Measurements from ENCODE around the gene CPEB4. TPM values are rescaled to one million over a fixed set of nuclear protein-coding genes. Genes with fewer than 3 reads are reported as not detected.

CPEB4 gene
- total and polyA plus RNA-seq, 2 experiments from 2014 or later = 6.2 to 11.6 TPM

GRCh38 chr5:174000076-174000475 lies 111.9 kb downstream of the CPEB4 start:
- in situ Hi-C loops (cut with MboI) = no loop called here
- no peak overlapping the region for H3K4me3 ChIP-seq
- H3K4me2 ChIP-seq (ENCODE audit: unreplicated experiment) = no peak overlapping the region
- H3K27me3 ChIP-seq (replicated peaks; ENCODE audit: insufficient read depth) = peaks cover 12% of the 10 kb centered on the region; the same call in 1 of the 2 replicates
- no peaks in the 10 kb centered on the region for H3K9me2 ChIP-seq (ENCODE audit: insufficient read depth)
- H3K4me1 ChIP-seq (ENCODE audit: insufficient read depth) = no peaks in the 10 kb centered on the region
- no peaks in the 10 kb centered on the region for H3K79me2 ChIP-seq (ENCODE audit: insufficient read depth)
- no peaks in the 10 kb centered on the region for H3K36me3 ChIP-seq (ENCODE audit: low read depth)
- no peaks in the 10 kb centered on the region for H3F3A ChIP-seq (ENCODE audit: insufficient read depth)
- H3K9me3 ChIP-seq (ENCODE audit: low read depth) = no peaks in the 10 kb centered on the region
- H2AFZ ChIP-seq = no peak overlapping the region
- 40 to 49% methylated on average over 4 of the region's 4 CpGs for WGBS, 2 experiments (ENCODE audit: low coverage in 1 of 2, low lambda C conversion rate in 2 of 2, missing lambda C conversion rate in 2 of 2)
- TF ChIP-seq EZH2 (IDR thresholded peaks at IDR 0.05; ENCODE audit: insufficient read depth, poor library complexity, severe bottlenecking) (no peak), EZH2phosphoT487 (IDR thresholded peaks at IDR 0.05; ENCODE audit: insufficient read depth, low read depth) (no peak)
- H4K20me1 ChIP-seq (ENCODE audit: insufficient read depth) = no peaks in the 10 kb centered on the region
- no peak overlapping the region for H3K27ac ChIP-seq
- peak; percentile 10 for DNase-seq
- no peak overlapping the region for H3K9ac ChIP-seq

- H3K4me2 ChIP-seq (ENCODE audit: unreplicated experiment) = no peak overlapping the region
- H3K27me3 ChIP-seq (replicated peaks; ENCODE audit: insufficient read depth) = peaks cover 17% of the 10 kb centered on the region; the same call in 1 of the 2 replicates
- H3K4me3 ChIP-seq = no peak overlapping the region
- H3K36me3 ChIP-seq (ENCODE audit: low read depth) = no peaks in the 10 kb centered on the region
- no peaks in the 10 kb centered on the region for H4K20me1 ChIP-seq (ENCODE audit: insufficient read depth)
- no peak overlapping the region for H3K9ac ChIP-seq
- no peaks in the 10 kb centered on the region for H3K4me1 ChIP-seq (ENCODE audit: insufficient read depth)
- H3K9me2 ChIP-seq (ENCODE audit: insufficient read depth) = no peaks in the 10 kb centered on the region
- TF ChIP-seq EZH2phosphoT487 (IDR thresholded peaks at IDR 0.05; ENCODE audit: insufficient read depth, low read depth) = no peak
- TF ChIP-seq EZH2 (IDR thresholded peaks at IDR 0.05; ENCODE audit: insufficient read depth, poor library complexity, severe bottlenecking) = no peak
- H3K79me2 ChIP-seq (ENCODE audit: insufficient read depth) = no peaks in the 10 kb centered on the region
- H3K9me3 ChIP-seq (ENCODE audit: low read depth) = no peaks in the 10 kb centered on the region
- no peak for DNase-seq
- H3K27ac ChIP-seq = no peak overlapping the region
- in situ Hi-C loops (cut with MboI) = no loop called here
- no peaks in the 10 kb centered on the region for H3F3A ChIP-seq (ENCODE audit: insufficient read depth)
- no peak overlapping the region for H2AFZ ChIP-seq
Measured at GRCh38 chr5:174003795-174004194, 115.6 kb downstream of the CPEB4 start.

- Histone ChIP-seq H4K20me1 (ENCODE audit: insufficient read depth) (no peaks in the 10 kb centered on the region), H3K79me2 (ENCODE audit: insufficient read depth) (no peaks in the 10 kb centered on the region), H3K27me3 (replicated peaks; ENCODE audit: insufficient read depth) (peaks cover 7% of the 10 kb centered on the region; the same call in 1 of the 2 replicates), H3K9me2 (ENCODE audit: insufficient read depth) (no peaks in the 10 kb centered on the region), H2AFZ (no peak overlapping the region), H3K9ac (no peak overlapping the region), H3K9me3 (ENCODE audit: low read depth) (no peaks in the 10 kb centered on the region), H3K27ac (no peak overlapping the region), H3K4me1 (ENCODE audit: insufficient read depth) (no peaks in the 10 kb centered on the region), H3F3A (ENCODE audit: insufficient read depth) (no peaks in the 10 kb centered on the region), H3K36me3 (ENCODE audit: low read depth) (no peaks in the 10 kb centered on the region), H3K4me3 (no peak overlapping the region), H3K4me2 (ENCODE audit: unreplicated experiment) (no peak overlapping the region)
- WGBS, 2 experiments (ENCODE audit: low coverage in 1 of 2, low lambda C conversion rate in 2 of 2, missing lambda C conversion rate in 2 of 2) = 49 to 58% methylated on average over 5 of the region's 5 CpGs
- in situ Hi-C loops (cut with MboI) = no loop called here
- TF ChIP-seq EZH2 (IDR thresholded peaks at IDR 0.05; ENCODE audit: insufficient read depth, poor library complexity, severe bottlenecking) (no peak), EZH2phosphoT487 (IDR thresholded peaks at IDR 0.05; ENCODE audit: insufficient read depth, low read depth) (no peak)
- DNase-seq = no peak
Measured at GRCh38 chr5:174008922-174009321, 120.8 kb downstream of the CPEB4 start.

GRCh38 chr5:174010365-174010764 lies 122.2 kb downstream of the CPEB4 start:
- Histone ChIP-seq H2AFZ (no peak overlapping the region), H3K9me2 (ENCODE audit: insufficient read depth) (no peaks in the 10 kb centered on the region), H3K36me3 (ENCODE audit: low read depth) (no peaks in the 10 kb centered on the region), H4K20me1 (ENCODE audit: insufficient read depth) (no peaks in the 10 kb centered on the region), H3K27ac (no peak overlapping the region), H3K27me3 (replicated peaks; ENCODE audit: insufficient read depth) (peaks cover 6% of the 10 kb centered on the region; the same call in 1 of the 2 replicates), H3F3A (ENCODE audit: insufficient read depth) (no peaks in the 10 kb centered on the region), H3K4me3 (no peak overlapping the region), H3K9me3 (ENCODE audit: low read depth) (no peaks in the 10 kb centered on the region), H3K79me2 (ENCODE audit: insufficient read depth) (no peaks in the 10 kb centered on the region), H3K9ac (no peak overlapping the region), H3K4me1 (ENCODE audit: insufficient read depth) (no peaks in the 10 kb centered on the region), H3K4me2 (ENCODE audit: unreplicated experiment) (no peak overlapping the region)
- in situ Hi-C loops (cut with MboI) = no loop called here
- TF ChIP-seq EZH2 (IDR thresholded peaks at IDR 0.05; ENCODE audit: insufficient read depth, poor library complexity, severe bottlenecking) (no peak), EZH2phosphoT487 (IDR thresholded peaks at IDR 0.05; ENCODE audit: insufficient read depth, low read depth) (no peak)
- 6 to 16% methylated on average over 1 of the region's 1 CpG for WGBS, 2 experiments (ENCODE audit: low coverage in 1 of 2, low lambda C conversion rate in 2 of 2, missing lambda C conversion rate in 2 of 2)
- DNase-seq = no peak

- no peaks in the 10 kb centered on the region for H3F3A ChIP-seq (ENCODE audit: insufficient read depth)
- in situ Hi-C loops (cut with MboI) = no loop called here
- DNase-seq = no peak
- H3K9me3 ChIP-seq (ENCODE audit: low read depth) = no peaks in the 10 kb centered on the region
- 13 to 20% methylated on average over 3 of the region's 3 CpGs for WGBS, 2 experiments (ENCODE audit: low coverage in 1 of 2, low lambda C conversion rate in 2 of 2, missing lambda C conversion rate in 2 of 2)
- no peak overlapping the region for H3K4me3 ChIP-seq
- H3K4me2 ChIP-seq (ENCODE audit: unreplicated experiment) = no peak overlapping the region
- TF ChIP-seq EZH2 (IDR thresholded peaks at IDR 0.05; ENCODE audit: insufficient read depth, poor library complexity, severe bottlenecking) (no peak), EZH2phosphoT487 (IDR thresholded peaks at IDR 0.05; ENCODE audit: insufficient read depth, low read depth) (no peak)
- no peaks in the 10 kb centered on the region for H3K27me3 ChIP-seq (replicated peaks; ENCODE audit: insufficient read depth)
- no peaks in the 10 kb centered on the region for H3K9me2 ChIP-seq (ENCODE audit: insufficient read depth)
- no peak overlapping the region for H2AFZ ChIP-seq
- no peaks in the 10 kb centered on the region for H3K4me1 ChIP-seq (ENCODE audit: insufficient read depth)
- no peaks in the 10 kb centered on the region for H4K20me1 ChIP-seq (ENCODE audit: insufficient read depth)
- H3K27ac ChIP-seq = no peak overlapping the region
- H3K9ac ChIP-seq = no peak overlapping the region
- H3K79me2 ChIP-seq (ENCODE audit: insufficient read depth) = no peaks in the 10 kb centered on the region
- H3K36me3 ChIP-seq (ENCODE audit: low read depth) = no peaks in the 10 kb centered on the region
Measured at GRCh38 chr5:174011441-174011840, 123.3 kb downstream of the CPEB4 start.

Other genes starting within 250 kb of the CPEB4 start
- gene C5orf47, start 100.8 kb downstream of the CPEB4 start, total RNA-seq (2014; rRNA removed; shearing (Covaris generic)) = not detected in 2 replicates
- gene C5orf47, start 100.8 kb downstream of the CPEB4 start, polyA plus RNA-seq (2016; fragmentation: Nextera tagmentation; extraction: Ambion mirVana) = not detected in 2 replicates
- not detected in 2 replicates for gene NSG2, start 157.4 kb downstream of the CPEB4 start, total RNA-seq (2014; rRNA removed; shearing (Covaris generic))
- gene NSG2, start 157.4 kb downstream of the CPEB4 start, polyA plus RNA-seq (2016; fragmentation: Nextera tagmentation; extraction: Ambion mirVana) = not detected in 2 replicates

Data from GM23248 (cell line).